Hematopoietic multipotent progenitor cell treated with erythropoietin and hydrocortisone succinate and interleukin-3 and kit ligand, for 15 days (in vitro differentiated cells): ENCODE measurements around the gene ATXN1.
"Not testable (repeated sequence)": the region's sequence is repeated elsewhere in the genome, so short reads cannot be mapped to it uniquely, and the experiment has no call there.

Experiments
- DNase-seq: peaks from one replicate; pipeline ENCODE4 v3.0.0-alpha.2; 2015; ENCODE audit warnings: low spot score

The ATXN1 gene

DNA sequence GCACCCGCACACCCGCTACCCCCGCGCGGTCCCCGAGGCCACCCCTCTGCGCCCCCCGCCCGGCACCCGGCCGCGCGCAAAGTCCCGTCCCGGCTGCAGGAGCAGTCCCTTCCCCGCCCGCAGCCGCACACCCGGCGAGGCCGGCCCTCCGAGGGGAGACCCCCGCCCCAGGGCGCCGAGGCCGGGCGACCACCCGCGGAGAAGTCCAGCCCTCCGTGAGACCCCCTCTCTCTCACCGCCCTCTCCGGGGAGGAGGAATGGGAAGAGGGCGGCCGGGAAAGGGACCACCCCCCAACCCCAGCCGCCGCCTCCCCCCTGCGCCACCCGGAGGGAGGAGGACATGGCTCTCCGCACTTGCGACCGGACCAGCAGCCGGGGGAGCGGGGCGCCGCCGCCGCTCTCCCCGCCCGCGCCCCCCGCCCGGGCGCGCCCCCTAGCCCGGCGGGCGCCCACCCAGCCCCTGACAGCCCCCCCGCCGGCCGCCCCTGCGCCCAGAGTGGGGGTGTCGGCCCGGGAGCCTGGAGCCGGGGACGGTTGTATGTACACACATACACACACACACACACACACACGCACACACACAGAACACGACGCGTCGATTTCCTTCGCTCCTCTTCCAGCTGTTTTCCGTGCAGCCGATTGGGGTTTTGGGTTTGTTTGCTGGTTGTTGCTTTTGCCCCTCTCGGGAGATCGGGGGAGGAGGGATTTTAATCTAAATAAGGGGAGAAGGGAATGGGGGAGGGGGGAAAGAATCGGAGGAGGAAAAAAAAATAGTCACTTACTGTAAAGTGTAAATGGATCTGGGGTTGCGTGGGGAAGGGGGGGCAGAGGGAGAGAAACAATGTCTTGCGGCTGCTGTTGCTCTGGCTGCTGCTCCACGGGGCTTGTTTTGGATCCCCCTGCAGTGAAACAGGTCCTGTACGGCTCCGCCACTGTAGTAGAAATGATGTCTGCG is at the start of gene ATXN1:
Gene ATXN1 (minus strand): TSS at position 945 of the 955 bp plus-strand sequence.
- DNase-seq = no peak

GRCh38 chr6:16810411-16810810 is 49.2 kb upstream of the ATXN1 start:
- DNase-seq = no peak

GRCh38 chr6:16809753-16810358 is 48.6 kb upstream of the ATXN1 start:
- no peak for DNase-seq

DNA sequence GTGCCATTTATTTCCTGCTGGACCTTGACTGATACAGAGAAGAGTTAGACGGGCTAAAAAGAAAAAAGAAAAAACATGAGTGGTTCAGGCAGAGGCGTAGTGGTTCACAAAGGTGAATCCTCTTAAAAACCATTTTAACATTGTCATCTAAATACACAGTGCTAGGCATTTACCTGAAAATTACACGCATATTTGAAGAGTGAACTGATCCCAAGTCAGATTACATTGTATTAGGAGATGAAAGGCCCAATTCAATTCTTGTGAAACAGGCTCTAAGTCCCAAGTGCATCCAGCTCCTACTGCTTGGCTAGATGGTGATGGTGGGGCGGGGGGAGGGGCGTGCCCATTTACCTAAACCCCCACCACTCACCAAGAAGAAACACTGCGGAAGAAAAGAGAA is 46.7 kb upstream of the ATXN1 start:
- DNase-seq = no peak

GRCh38 chr6:16806363-16806762 is 45.1 kb upstream of the ATXN1 start:
- no peak for DNase-seq

DNA sequence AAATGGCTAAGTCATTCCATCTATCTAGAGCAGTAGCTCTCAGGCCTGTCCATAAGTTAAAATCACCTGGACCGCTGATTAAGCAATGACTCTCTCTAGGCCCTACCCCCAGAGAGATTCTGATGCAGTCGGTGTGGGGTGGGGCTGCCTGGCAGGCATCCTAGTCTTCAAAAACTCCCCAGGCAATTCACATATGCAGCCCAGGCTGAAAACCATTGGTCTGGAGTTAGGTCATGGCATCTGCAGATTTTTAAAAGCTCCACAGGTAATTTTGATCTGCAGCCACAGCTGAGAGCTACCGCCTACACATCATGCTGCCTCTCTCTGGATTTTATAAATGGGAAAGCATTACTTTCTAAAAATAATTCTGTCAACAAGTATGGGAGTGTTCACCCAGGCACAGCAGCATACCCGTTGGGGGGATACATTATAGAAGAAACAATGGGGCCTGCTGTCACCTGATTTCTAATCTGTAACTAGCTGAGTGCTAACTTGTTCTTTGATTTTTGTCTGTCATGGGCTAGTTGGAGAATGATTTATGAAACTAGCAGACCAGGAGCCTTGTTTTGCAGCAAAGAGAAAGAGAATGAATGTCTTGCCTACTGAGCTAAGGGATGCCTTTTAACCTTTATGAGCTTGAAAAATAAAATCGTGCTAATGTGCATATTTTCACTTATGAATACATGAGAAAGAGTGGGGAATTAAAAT is 44.1 kb upstream of the ATXN1 start:
- no peak for DNase-seq

DNA sequence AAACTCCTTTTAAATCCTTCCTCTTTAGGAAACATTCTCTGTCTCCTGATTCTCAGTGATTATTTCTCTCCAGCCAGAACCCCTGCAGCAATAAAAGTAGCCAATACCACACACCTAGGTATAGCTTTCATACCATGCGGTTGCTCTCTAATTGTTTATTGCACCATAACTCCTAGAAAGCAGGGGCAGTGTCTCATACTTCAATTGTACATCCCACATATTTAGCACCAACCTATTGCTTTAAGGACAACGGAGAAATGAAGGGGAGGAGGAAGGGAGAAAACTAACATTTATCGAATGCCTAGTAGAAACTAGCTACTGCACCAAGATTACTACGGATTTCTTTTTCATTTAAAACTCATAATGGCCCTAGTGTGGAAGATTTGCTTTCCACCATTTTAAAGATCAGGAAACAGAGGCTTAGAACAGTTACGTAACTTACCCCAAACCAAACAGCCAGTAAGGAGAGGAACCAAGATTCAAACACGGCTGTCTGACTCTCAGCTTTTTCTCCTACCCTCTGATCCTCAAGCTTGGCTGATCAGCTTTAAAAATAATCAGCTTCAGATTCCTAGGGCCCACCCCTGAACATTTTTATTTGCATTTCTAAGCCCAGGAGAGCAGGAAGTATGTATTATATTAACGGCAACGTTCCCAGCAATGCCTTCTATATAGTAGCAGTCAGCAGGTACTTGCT is 43.4 kb upstream of the ATXN1 start:
- no peak for DNase-seq

GRCh38 chr6:16803294-16804200 is 42.3 kb upstream of the ATXN1 start:
- DNase-seq = no peak

DNA sequence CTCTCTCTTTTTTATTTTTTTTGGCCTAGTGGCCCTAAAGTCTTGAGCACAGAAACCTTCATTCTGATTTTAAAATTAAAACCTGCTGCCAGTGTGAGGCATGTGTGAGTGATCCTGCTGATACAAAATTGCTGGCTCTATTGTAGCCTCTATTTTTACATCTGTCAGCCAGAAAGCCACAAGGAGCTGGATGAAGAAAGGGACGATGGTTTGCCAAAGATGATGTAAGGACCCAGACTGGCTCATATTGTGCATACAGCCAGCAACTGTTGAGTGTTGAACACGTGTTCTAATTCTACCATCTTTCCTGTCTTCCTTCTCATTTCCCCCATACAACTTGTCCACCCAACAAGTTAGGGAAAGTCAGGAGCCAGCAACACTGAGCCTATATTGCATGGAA is 40.8 kb upstream of the ATXN1 start:
- no peak for DNase-seq

- no peak for DNase-seq
Observed at GRCh38 chr6:16800942-16801341, 39.7 kb upstream of the ATXN1 start.

- no peak for DNase-seq
Observed at GRCh38 chr6:16800341-16800740, 39.1 kb upstream of the ATXN1 start.

DNA sequence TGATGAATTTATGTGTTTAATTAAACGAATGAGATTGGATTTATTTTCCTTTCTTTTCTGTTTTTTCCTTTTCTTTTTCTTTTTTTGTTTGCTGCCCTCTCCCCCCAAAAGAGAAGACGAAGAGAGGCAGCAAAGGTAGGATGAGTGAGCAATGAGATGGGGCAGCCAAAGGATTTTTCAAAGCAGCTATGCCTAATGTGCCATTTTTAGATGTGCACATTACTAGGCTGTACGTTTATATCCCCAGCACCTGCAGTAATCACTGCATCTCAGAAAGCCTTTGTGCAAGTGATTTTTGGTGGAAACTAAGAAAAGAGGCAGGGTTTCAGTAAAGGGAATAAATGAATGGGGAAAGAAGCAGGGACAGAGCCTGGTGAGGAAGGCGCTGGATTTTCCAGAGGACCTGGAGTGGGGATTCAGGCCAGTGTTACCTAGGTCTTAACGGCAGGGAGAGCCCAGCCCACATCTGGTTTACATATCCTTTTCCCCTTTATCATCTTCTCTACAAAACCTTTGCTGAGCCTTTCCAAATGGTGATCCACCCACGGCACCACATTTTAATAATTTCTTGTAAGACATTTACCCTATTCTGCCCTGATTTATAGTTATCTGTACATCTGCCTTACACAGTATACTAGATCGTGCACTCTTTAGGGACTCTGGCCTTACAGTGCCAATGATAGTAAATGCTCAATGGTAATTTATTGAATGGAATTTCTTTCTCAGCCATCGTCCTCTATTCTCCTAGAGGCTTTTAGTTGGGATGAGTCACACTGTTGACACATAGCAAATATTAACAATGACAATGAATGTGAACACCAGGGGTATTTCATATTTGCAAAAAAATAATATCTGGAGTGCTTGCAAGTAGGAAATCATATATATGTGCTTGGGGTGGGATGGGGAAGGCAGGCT is 38.3 kb upstream of the ATXN1 start:
- DNase-seq = no peak

DNA sequence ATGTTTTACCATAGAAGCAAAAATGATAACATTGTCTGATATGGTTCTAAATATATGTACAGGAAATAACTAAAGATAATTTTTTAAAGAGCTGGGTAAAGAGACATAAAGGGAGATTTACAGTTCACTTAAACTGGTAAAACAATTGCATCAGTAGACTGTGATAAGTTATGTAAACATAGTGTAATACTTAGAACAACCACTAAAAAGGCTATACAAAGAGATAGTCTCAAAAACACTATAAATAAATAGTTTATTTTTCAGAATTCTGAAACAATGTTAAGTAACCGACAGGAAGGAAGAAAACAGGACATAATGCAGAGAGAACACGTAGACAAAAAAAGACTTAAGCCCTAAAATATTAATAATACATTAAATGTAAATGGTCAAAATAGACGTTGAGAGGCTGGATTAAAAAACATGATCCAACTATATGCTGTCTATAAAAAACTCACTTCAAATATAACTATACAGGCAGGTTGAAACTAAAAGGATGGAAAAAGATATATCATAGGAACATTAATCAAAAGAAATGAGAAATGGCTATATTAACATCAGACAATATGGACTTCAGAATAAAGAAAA is 32.7 kb upstream of the ATXN1 start:
- DNase-seq = no peak

DNA sequence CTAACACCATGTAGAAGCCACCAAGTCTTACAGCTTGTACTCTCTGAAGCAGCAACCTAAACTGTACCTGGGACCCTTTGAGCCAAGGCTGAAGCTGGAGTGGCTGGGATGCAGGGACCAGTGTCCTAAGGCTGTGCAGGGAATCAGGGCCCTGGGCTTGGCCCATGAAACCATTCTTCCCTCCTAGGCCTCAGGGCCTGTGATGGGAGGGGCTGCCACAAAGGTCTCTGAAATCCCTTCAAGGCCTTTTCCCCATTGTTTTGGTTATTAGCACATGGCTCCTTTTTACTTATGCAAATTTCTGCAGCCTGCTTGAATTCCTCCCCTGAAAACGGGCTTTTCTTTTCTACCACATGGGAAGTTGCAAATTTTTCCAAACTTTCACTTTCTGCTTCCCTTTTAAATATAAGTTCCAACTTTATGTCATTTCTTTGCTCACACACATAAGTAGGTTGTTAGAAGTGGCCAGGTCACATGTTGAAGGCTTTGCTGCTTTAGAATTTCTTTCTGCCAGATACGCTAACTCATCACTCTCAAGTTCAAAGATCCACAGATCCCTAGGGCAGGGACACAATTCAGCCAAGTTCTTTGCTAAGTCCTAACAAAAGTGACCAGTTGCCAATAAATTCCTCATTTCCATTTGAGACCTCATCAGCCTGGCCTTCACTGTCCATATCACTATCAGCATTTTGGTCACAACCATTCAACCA is 28.2 kb upstream of the ATXN1 start:
- DNase-seq = no peak

DNA sequence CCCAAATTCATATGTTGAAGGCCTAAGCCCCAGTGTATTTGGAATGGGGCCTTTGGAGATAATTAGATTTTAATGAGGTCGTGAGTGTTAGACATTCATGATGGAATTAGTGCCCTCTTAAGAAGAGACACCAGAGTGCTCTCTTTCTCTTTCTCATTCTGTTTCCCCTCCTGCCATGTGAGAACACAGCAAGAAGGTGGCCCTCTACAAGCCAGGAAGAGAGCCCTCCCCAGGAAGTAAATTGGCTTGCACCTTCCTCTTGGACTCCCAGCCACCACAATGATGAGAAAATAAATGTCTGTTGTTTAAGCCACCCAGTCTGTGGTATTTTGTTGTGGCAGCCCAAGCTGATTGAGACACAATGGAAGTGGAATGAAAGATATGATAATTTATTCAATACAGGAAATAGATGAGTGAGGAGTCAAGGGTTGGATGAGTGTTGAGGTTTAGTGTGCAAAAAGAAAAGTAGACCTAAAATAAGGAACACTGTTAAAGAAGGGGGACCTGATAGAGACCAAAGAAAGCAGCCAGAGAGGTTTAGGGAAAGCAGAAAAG is 25.9 kb upstream of the ATXN1 start:
- no peak for DNase-seq

- no peak for DNase-seq
Observed at GRCh38 chr6:16785496-16785895, 24.2 kb upstream of the ATXN1 start.

DNA sequence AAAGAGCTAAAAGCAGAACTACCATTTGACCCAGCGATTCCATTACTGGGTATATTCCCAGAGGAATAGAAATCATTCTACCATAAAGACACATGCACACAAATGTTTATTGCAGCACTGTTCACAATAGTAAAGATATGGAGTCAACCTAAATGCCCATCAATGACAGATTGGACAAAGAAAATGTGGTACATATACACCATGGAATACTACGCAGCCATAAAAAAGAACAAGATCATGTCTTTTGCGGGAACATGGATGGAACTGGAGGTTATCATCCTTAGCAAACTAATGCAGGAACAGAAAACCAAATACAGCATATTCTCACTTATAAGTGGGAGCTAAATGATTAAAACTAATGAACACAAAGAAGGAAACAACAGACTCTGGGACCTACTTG is 23.7 kb upstream of the ATXN1 start:
- not testable (repeated sequence) for DNase-seq

DNA sequence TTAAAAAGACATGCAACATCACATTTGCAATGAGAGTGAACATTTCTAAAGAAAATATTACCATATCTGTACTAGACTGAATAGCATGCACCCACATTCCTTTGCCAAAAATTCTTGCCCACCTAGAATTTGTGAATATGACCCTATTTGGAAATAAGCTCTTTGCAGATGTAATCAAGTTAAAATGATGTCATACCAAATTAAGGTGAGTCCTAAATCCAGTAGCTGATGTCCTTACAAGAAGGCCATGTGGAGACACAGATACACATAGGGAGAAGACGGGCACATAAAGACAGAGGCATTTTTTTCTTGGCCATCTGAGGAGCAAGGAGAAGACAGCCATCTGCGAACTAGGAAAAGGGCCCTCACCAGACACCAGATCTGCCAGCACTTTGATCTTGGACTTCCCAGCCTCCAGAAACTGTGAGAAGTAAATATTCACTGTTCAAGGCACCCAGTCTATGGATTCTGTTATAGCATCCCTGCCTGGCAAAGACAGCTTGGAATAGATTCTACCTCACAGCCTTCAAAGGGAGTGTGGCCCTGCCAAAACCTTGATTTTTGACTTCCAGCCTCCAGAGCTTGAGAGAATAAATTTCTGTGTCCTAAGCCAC is 22.8 kb upstream of the ATXN1 start:
- no peak for DNase-seq
